Measurements from ENCODE around the gene SORCS3. TPM values are rescaled to one million over a fixed set of nuclear protein-coding genes. Genes with fewer than 3 reads are reported as not detected.

The SORCS3 gene
- polyA plus RNA-seq, 3 donors: not detected

DNA sequence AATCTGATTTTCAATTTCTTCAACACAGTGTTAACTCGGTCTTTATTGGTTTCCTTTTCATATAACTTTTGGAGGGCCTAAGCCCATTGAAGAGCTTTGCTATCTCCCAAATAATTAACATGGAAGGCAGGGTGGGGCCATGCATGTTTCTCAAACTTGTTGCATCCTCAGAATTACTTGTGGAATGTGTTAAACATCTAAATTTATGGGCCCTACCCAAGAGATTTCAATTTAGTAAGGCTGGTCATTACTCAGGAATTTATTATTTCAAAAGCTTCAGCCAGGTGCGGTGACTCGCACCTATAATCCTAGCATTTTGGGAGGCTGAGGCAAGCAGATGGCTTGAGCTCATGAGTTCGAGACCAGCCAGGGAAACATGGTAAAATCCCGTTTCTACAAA lies 208.9 kb downstream of the SORCS3 start:
- DNase-seq: no peak
- Histone ChIP-seq H2AFZ (ENCODE audit: insufficient read depth, low read depth, low read length, poor library complexity, severe bottlenecking) (no peak overlapping the region), H3K9me3 (replicated peaks in 1 of 2; ENCODE audit: control insufficient read depth in 1 of 2, insufficient read depth in 1 of 2, low read length in 2 of 2) (no peaks in the 10 kb centered on the region), H3K27ac (ENCODE audit: low read depth in 1 of 2, low read length in 2 of 2) (no peak overlapping the region), H3K9ac (ENCODE audit: insufficient read depth, low read length, poor library complexity, severe bottlenecking) (no peak overlapping the region), H3K36me3 (replicated peaks in 1 of 2; ENCODE audit: control insufficient read depth in 1 of 2, insufficient read depth in 2 of 2, low read length in 2 of 2) (no peaks in the 10 kb centered on the region), H3K79me2 (ENCODE audit: insufficient read depth, low read length) (no peaks in the 10 kb centered on the region), H4K20me1 (ENCODE audit: insufficient read depth, low read length) (no peaks in the 10 kb centered on the region), H3K4me2 (replicated peaks; ENCODE audit: extremely low read depth, low read length, poor library complexity, severe bottlenecking) (no peak overlapping the region), H3K27me3 (ENCODE audit: control insufficient read depth in 2 of 2, insufficient read depth in 2 of 2, low read length in 2 of 2) (no peaks in the 10 kb centered on the region), H3K4me3 (replicated peaks in 1 of 3; ENCODE audit: low read depth in 2 of 3, low read length in 3 of 3) (no peak overlapping the region), H3K4me1 (ENCODE audit: control insufficient read depth in 1 of 2, insufficient read depth in 2 of 2, low read length in 2 of 2) (no peaks in the 10 kb centered on the region)
- H3K4me1 Mint-ChIP-seq: no peaks in the 10 kb centered on the region
- WGBS (ENCODE audit: insufficient coverage): 100% methylated on average over 3 of the region's 5 CpGs
- TF ChIP-seq, protein P1, sequence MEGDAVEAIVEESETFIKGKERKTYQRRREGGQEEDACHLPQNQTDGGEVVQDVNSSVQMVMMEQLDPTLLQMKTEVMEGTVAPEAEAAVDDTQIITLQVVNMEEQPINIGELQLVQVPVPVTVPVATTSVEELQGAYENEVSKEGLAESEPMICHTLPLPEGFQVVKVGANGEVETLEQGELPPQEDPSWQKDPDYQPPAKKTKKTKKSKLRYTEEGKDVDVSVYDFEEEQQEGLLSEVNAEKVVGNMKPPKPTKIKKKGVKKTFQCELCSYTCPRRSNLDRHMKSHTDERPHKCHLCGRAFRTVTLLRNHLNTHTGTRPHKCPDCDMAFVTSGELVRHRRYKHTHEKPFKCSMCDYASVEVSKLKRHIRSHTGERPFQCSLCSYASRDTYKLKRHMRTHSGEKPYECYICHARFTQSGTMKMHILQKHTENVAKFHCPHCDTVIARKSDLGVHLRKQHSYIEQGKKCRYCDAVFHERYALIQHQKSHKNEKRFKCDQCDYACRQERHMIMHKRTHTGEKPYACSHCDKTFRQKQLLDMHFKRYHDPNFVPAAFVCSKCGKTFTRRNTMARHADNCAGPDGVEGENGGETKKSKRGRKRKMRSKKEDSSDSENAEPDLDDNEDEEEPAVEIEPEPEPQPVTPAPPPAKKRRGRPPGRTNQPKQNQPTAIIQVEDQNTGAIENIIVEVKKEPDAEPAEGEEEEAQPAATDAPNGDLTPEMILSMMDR (IDR thresholded peaks at IDR 0.05): no peak
- no peak overlapping the region for H3K27ac Mint-ChIP-seq
- no peaks in the 10 kb centered on the region for H3K36me3 Mint-ChIP-seq
- peaks cover 0 to 3% (median 0%) of the 10 kb centered on the region in 7 donors for H3K9me3 Mint-ChIP-seq
- intact Hi-C loops (cut with micrococcal nuclease): no loop called here
- no peaks in the 10 kb centered on the region for H3K27me3 Mint-ChIP-seq (ENCODE audit: low read depth in 3 of 3)
- no peak overlapping the region for H3K4me3 Mint-ChIP-seq

- Mint-ChIP-seq H3K27ac (no peak overlapping the region), H3K4me1 (no peaks in the 10 kb centered on the region), H3K27me3 (ENCODE audit: low read depth in 3 of 3) (no peaks in the 10 kb centered on the region), H3K9me3 (peaks cover 0 to 2% (median 0%) of the 10 kb centered on the region in 7 donors), H3K36me3 (no peaks in the 10 kb centered on the region), H3K4me3 (no peak overlapping the region)
- H3K4me2 ChIP-seq (replicated peaks; ENCODE audit: extremely low read depth, low read length, poor library complexity, severe bottlenecking): no peak overlapping the region
- H3K79me2 ChIP-seq (ENCODE audit: insufficient read depth, low read length): no peaks in the 10 kb centered on the region
- H3K4me1 ChIP-seq (ENCODE audit: control insufficient read depth in 1 of 2, insufficient read depth in 2 of 2, low read length in 2 of 2): no peaks in the 10 kb centered on the region
- no peaks in the 10 kb centered on the region for H4K20me1 ChIP-seq (ENCODE audit: insufficient read depth, low read length)
- no peaks in the 10 kb centered on the region for H3K9me3 ChIP-seq (replicated peaks in 1 of 2; ENCODE audit: control insufficient read depth in 1 of 2, insufficient read depth in 1 of 2, low read length in 2 of 2)
- no peak overlapping the region for H3K9ac ChIP-seq (ENCODE audit: insufficient read depth, low read length, poor library complexity, severe bottlenecking)
- no peak for DNase-seq
- TF ChIP-seq, protein P1 (IDR thresholded peaks at IDR 0.05): no peak
- intact Hi-C loops (cut with micrococcal nuclease): no loop called here
- H3K27ac ChIP-seq (ENCODE audit: low read depth in 1 of 2, low read length in 2 of 2): no peak overlapping the region
- no peaks in the 10 kb centered on the region for H3K27me3 ChIP-seq (ENCODE audit: control insufficient read depth in 2 of 2, insufficient read depth in 2 of 2, low read length in 2 of 2)
- H2AFZ ChIP-seq (ENCODE audit: insufficient read depth, low read depth, low read length, poor library complexity, severe bottlenecking): no peak overlapping the region
- H3K36me3 ChIP-seq (replicated peaks in 1 of 2; ENCODE audit: control insufficient read depth in 1 of 2, insufficient read depth in 2 of 2, low read length in 2 of 2): no peaks in the 10 kb centered on the region
- WGBS (ENCODE audit: insufficient coverage): 93% methylated on average over 3 of the region's 6 CpGs
- no peak overlapping the region for H3K4me3 ChIP-seq (replicated peaks in 1 of 3; ENCODE audit: low read depth in 2 of 3, low read length in 3 of 3)
Observed at GRCh38 chr10:104867966-104868598, 227.0 kb downstream of the SORCS3 start.
